Gastroesophageal sphincter (tissue), 3 donors: Measurements from ENCODE around the gene PRKAG2.

Experiments used
- CTCF ChIP-seq, 4 experiments: fragments of 200-600 bp in 2 of 4; fragments of 450-650 bp in 2 of 4; sonication (generic) in 1 of 4; IDR thresholded peaks; one replicate each; pipeline ENCODE4 v1.5.1; 2017 to 2019; ENCODE audit warnings: antibody characterized with exemption in 4 of 4, mild to moderate bottlenecking in 2 of 4, moderate library complexity in 2 of 4
- EP300 ChIP-seq: sonication (generic); formaldehyde crosslinking; IDR thresholded peaks from one replicate; pipeline ENCODE4 v1.6.1; 2017; ENCODE audit warnings: antibody characterized with exemption, mild to moderate bottlenecking

- TF ChIP-seq EP300, result no peak
- TF ChIP-seq CTCF (IDR thresholded peaks at IDR 0.05), result no peak
These were observed 107.6 kb downstream of the PRKAG2 start for GRCh38 chr7:151769188-151769821.
